ENCODE data around the gene HPCAL1.

HPCAL1 gene

DNA sequence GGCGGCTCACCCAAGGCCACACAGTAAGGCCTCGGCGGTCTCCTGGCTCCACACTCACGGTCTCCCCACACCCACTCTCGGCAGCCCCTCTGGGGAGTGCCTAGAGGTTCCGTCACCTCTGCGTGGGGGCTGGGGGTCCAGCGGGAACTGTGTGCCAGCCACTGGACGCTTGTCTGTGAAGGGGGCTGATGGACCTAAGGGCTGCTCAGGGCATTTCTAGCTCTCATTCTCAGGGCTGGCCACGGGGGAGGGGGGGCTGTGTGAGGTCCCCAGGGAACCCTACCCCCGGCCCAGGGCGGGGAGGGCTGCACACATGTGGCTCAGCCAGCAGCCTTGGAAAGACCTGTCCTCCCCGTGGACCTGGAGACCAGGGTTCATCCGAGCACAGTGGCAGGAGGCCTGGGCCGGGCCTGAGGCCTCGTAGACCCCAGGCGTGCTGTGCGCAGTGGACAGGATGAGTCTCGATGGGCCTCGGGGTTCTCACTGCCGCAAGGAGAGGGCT is 172.6 kb downstream of the HPCAL1 start:
- no peak for DNase-seq

DNA sequence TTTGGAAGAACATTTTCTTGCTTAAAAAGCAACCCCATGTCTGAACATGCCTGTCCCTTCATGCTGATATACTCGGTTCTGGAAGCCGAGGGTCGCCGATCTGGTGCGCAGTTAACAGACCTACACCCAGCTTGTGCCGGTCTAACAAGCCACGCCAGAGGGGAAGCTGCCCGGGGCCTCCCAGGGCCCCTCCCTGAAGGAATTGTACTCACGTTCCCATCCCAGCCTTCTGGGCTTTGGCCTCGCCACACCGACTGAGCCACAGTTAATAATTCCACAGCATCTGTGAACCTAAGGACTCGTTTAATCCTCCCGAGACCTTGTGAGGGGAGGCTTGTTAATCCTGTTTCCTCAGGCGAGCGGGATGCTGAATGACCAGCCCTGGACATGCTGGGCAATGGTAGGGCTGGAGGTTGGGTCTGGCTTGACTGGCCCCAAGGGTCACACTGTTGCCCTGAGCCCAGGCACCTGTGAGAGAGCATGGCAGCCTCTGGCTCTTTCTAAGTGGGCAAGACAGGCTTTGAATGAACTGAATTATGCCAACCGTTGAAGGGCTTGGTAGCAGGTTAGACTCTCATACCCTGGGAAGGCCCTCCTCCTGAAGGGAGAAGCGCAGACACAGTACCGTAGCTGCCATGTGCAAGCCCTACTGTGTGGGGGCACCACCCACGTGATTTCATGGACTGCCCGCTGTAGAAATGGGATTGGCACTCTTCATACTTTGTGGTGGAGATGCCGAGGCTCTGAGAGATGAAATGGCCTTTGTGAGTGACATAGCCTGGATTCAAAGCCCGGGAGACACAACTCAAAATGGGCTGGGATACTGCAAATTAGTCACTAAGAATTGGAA is 173.3 kb downstream of the HPCAL1 start:
- no peak for DNase-seq

DNA sequence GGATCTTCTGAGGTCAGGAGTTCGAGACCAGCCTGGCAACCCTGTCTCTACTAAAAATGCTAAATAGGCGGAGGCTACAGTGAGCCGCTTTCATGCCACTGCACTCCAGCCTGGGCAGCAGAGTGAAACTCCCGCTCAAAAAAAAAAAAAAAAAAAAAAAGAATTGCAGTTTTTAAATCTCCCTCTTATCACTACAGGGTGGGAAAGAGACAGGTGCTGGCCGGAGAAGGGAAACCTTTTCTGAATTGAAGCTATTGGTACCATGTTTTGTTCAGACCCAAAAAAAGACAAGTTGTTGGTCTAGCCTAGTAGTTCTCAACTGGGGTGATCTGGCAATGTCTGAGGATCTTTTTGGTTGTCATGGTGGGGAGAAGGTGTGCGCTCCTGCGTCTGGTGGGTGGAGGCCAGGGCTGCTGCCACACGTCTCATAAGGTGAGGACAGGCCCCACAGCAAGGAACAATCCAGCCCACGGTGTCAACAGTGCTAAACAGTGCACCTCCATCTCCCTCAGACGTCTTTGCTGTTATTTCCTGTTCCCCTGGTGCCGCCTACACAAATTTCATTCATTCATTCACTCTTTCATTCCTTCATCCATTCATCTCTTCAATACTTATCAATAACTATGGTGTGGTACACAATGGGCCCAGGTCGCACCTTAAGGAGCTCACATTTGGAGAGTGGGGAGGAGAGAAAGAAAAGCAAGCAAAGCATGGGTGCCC is 174.2 kb downstream of the HPCAL1 start:
- DNase-seq, result no peak
